Trophoblast cell (in vitro differentiated cells and primary cell): ENCODE results near the gene ERMN.
"Not testable (repeated sequence)": the region's sequence is repeated elsewhere in the genome, so short reads cannot be mapped to it uniquely, and the experiment has no call there.

Experiments used
- DNase-seq, 2 donors: peaks; one replicate each; pipeline ENCODE4 v3.0.0-alpha.2; 2016
- H2AFZ ChIP-seq: 2 replicates; pipeline ENCODE4 v1.6.1; 2013; ENCODE audit warnings: low read length, moderate library complexity, mild to moderate bottlenecking; ENCODE audit not compliant: insufficient read depth, poor library complexity
- H2AK5ac ChIP-seq: 2 replicates; pipeline ENCODE4 v1.6.1; 2013; ENCODE audit warnings: mild to moderate bottlenecking, low read length
- H2BK120ac ChIP-seq: 2 replicates; pipeline ENCODE4 v1.6.1; 2013; ENCODE audit warnings: low read length, mild to moderate bottlenecking, moderate library complexity; ENCODE audit not compliant: insufficient read depth, poor library complexity
- H2BK12ac ChIP-seq: 2 replicates; pipeline ENCODE4 v1.6.1; 2013; ENCODE audit warnings: mild to moderate bottlenecking, low read length, moderate library complexity
- H2BK5ac ChIP-seq: 2 replicates; pipeline ENCODE4 v1.6.1; 2013; ENCODE audit warnings: low read length, low read depth, moderate library complexity, mild to moderate bottlenecking; ENCODE audit not compliant: poor library complexity
- H3K14ac ChIP-seq: 2 replicates; pipeline ENCODE4 v1.6.1; 2013; ENCODE audit warnings: mild to moderate bottlenecking, low read length
- H3K18ac ChIP-seq: 2 replicates; pipeline ENCODE4 v1.6.1; 2013; ENCODE audit warnings: mild to moderate bottlenecking, low read length
- H3K23ac ChIP-seq: 2 replicates; pipeline ENCODE4 v1.6.1; 2013; ENCODE audit warnings: low read length
- H3K27ac ChIP-seq: 2 replicates; pipeline ENCODE4 v1.5.1; 2013; ENCODE audit warnings: low read depth, mild to moderate bottlenecking, inconsistent platforms, low read length, moderate library complexity
- H3K27me3 ChIP-seq: 2 replicates; pipeline ENCODE4 v1.6.1; 2013; ENCODE audit warnings: inconsistent platforms, mild to moderate bottlenecking, low read length, moderate library complexity; ENCODE audit not compliant: insufficient read depth
- H3K36me3 ChIP-seq, 2 experiments: 1 replicate in 1 of 2; 2 replicates in 1 of 2; pipeline ENCODE4 v1.6.1; 2013; ENCODE audit warnings: low read length in 2 of 2, mild to moderate bottlenecking in 2 of 2, moderate library complexity in 1 of 2; ENCODE audit not compliant: insufficient read depth in 2 of 2, control insufficient read depth in 1 of 2
- H3K4ac ChIP-seq: 2 replicates; pipeline ENCODE4 v1.6.1; 2013; ENCODE audit warnings: low read depth, mild to moderate bottlenecking, low read length, moderate library complexity
- H3K4me1 ChIP-seq, 2 experiments: 1 replicate in 1 of 2; 2 replicates in 1 of 2; pipeline ENCODE4 v1.6.1; 2013; ENCODE audit warnings: low read length in 2 of 2, mild to moderate bottlenecking in 2 of 2, moderate library complexity in 1 of 2; ENCODE audit not compliant: insufficient read depth in 2 of 2, control insufficient read depth in 1 of 2
- H3K4me2 ChIP-seq: 2 replicates; pipeline ENCODE4 v1.6.1; 2013; ENCODE audit warnings: inconsistent platforms, mild to moderate bottlenecking, low read length, moderate library complexity
- H3K4me3 ChIP-seq: 2 replicates; pipeline ENCODE4 v1.5.1; 2013; ENCODE audit warnings: mild to moderate bottlenecking, low read depth, low read length, inconsistent platforms
- H3K79me1 ChIP-seq: one replicate; pipeline ENCODE4 v1.6.1; 2013; ENCODE audit warnings: low read length
- H3K79me2 ChIP-seq: 2 replicates; pipeline ENCODE4 v1.6.1; 2013; ENCODE audit warnings: low read length, mild to moderate bottlenecking; ENCODE audit not compliant: control insufficient read depth, insufficient read depth, poor library complexity
- H3K9ac ChIP-seq: 2 replicates; pipeline ENCODE4 v1.6.1; 2013; ENCODE audit warnings: mild to moderate bottlenecking, low read length
- H3K9me3 ChIP-seq: 2 replicates; pipeline ENCODE4 v1.6.1; 2013; ENCODE audit warnings: low read depth, mild to moderate bottlenecking, control low read depth, inconsistent platforms, low read length; ENCODE audit not compliant: insufficient read depth
- H4K12ac ChIP-seq: 2 replicates; pipeline ENCODE4 v1.6.1; 2013; ENCODE audit warnings: low read depth, mild to moderate bottlenecking, low read length, moderate library complexity
- H4K8ac ChIP-seq: 2 replicates; pipeline ENCODE4 v1.6.1; 2013; ENCODE audit warnings: low read depth, mild to moderate bottlenecking, low read length, moderate library complexity
- H4K91ac ChIP-seq: one replicate; pipeline ENCODE4 v1.6.1; 2013; ENCODE audit warnings: low read depth, mild to moderate bottlenecking, low read length, moderate library complexity
- WGBS: extraction: QIAGEN DNeasy Blood & Tissue Kit; methylation state at CpG from one replicate; pipeline ENCODE4 v1.1.7; 2013; ENCODE audit warnings: missing lambda C conversion rate; ENCODE audit not compliant: insufficient read length, insufficient coverage; ENCODE audit errors: extremely low coverage; 5-methylcytosine and 5-hydroxymethylcytosine counted together

Gene ERMN

DNA sequence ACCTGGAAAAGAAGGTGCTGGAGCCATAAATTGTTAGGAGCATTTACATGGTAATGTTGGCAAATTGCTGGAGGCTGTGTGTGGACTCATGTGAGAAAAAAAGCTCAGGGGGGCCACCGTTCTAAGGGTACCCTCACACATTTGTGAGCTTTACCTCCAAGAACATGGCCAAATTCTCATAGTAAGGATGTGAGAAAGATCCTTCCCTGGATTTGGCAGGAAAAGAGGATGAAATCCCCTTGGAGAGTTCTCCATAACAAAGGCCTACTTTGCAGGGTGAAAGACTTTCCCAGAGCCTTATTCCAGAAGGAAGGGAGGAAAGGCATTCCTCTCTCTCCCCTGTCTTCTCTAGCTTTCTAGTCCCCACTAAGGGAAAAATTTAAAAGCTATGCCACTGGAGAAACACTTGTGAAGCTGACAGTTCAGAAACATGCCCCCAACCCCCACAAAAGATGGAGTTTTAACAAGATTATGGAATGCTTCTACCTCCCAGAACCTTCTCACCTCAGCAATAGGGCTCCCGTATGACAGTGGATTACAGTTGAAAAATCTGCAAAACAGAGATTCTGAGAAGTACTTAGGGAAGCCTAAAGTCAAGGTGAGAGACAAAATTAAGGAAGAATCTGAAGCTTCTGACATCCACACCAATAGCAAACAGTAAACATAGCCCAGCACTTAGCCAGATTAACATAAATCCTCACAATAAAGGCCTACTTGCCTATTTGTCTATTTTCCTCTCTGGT is 20.2 kb upstream of the ERMN start:
- Histone ChIP-seq H3K79me2 (no peaks in the 10 kb centered on the region), H3K18ac (no peak overlapping the region), H4K91ac (no peak overlapping the region), H4K12ac (no peak overlapping the region), H3K27me3 (no peaks in the 10 kb centered on the region), H3K9ac (no peak overlapping the region), H3K36me3 (no peaks in the 10 kb centered on the region), H3K4me3 (no peak overlapping the region), H3K4ac (no peak overlapping the region), H2AK5ac (no peak overlapping the region), H2BK12ac (no peak overlapping the region), H4K8ac (no peak overlapping the region), H3K4me1 (no peaks in the 10 kb centered on the region), H2BK5ac (no peak overlapping the region), H2AFZ (no peak overlapping the region), H2BK120ac (no peak overlapping the region), H3K79me1 (no peaks in the 10 kb centered on the region), H3K4me2 (no peak overlapping the region), H3K14ac (no peak overlapping the region), H3K23ac (no peak overlapping the region), H3K27ac (no peak overlapping the region), H3K9me3 (peaks cover 2% of the 10 kb centered on the region)
- DNase-seq, result no peak
- no CpG with 5 or more reads among the region's 2 CpGs for WGBS

DNA sequence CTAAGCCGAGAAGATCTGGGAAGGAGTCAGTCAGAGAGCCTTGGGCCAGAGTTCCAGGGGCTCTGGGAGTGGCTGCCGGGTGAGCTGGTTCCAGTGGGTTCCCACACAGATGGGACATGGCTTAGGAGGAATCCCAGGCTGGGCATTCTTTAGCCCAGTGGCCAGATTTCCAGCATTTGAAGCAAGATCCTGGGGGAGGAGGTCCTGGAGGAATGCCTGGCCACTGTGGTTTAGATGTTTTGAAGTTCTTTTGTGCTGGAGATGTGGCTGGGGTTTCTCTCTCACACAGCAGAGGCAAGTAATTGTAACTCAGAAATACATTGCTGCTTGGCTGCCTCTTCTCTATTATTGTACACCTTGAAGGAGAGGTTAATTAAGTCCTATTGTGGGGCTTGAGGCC is 15.8 kb upstream of the ERMN start:
- not testable (repeated sequence) for H4K8ac ChIP-seq, H2BK12ac ChIP-seq, H2AK5ac ChIP-seq, H3K4me2 ChIP-seq, H3K18ac ChIP-seq, H3K4me3 ChIP-seq, H3K14ac ChIP-seq, H3K4me1 ChIP-seq, H3K27ac ChIP-seq, H3K79me1 ChIP-seq, H4K12ac ChIP-seq, H3K36me3 ChIP-seq, H3K9me3 ChIP-seq, H3K23ac ChIP-seq, H2BK120ac ChIP-seq, H3K79me2 ChIP-seq, H3K9ac ChIP-seq, H4K91ac ChIP-seq, H3K4ac ChIP-seq, H3K27me3 ChIP-seq, DNase-seq, H2AFZ ChIP-seq, H2BK5ac ChIP-seq
- WGBS, result no CpG with 5 or more reads among the region's 2 CpGs

DNA sequence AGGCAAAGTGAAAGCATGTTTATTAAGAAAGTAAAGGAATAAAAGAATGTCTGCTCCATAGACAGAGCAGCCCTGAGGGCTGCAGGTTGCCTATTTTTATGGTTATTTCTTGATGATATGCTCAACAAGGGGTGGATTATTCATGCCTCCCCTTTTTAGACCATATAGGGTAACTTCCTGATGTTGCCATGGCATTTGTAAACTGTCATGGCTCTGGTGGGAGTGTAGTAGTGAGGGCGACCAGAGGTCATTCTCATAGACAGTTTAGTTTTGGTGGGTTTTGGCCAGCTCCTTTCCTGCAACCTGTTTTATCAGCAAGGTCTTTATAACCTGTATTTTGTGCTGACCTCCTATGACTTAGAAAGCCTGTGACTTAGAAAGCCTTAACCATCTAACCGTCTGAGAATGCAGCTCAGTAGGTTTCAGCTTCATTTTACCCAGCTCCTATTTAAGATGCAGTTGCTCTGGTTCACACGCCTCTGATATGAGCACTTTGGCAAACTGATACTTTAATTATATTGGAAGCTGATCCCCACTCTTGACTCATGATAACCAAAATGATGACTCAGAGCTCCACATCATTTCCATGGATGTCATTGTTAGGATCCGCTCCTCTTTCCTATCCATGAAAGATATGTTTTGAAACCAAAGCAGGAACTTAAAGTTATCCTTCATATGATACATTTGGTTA is 14.5 kb upstream of the ERMN start:
- Histone ChIP-seq H2AK5ac (no peak overlapping the region), H3K18ac (no peak overlapping the region), H2BK120ac (no peak overlapping the region), H3K4me1 (no peaks in the 10 kb centered on the region), H4K8ac (no peak overlapping the region), H3K14ac (no peak overlapping the region), H2AFZ (no peak overlapping the region), H4K12ac (no peak overlapping the region), H3K23ac (no peak overlapping the region), H3K79me1 (no peaks in the 10 kb centered on the region), H3K27ac (no peak overlapping the region), H3K9me3 (peaks cover 2% of the 10 kb centered on the region), H3K9ac (no peak overlapping the region), H2BK12ac (no peak overlapping the region), H2BK5ac (no peak overlapping the region), H4K91ac (no peak overlapping the region), H3K4me2 (no peak overlapping the region), H3K4ac (no peak overlapping the region), H3K27me3 (no peaks in the 10 kb centered on the region), H3K36me3 (no peaks in the 10 kb centered on the region), H3K79me2 (no peaks in the 10 kb centered on the region), H3K4me3 (no peak overlapping the region)
- DNase-seq, result no peak
- WGBS, result no CpG with 5 or more reads among the region's 4 CpGs

DNA sequence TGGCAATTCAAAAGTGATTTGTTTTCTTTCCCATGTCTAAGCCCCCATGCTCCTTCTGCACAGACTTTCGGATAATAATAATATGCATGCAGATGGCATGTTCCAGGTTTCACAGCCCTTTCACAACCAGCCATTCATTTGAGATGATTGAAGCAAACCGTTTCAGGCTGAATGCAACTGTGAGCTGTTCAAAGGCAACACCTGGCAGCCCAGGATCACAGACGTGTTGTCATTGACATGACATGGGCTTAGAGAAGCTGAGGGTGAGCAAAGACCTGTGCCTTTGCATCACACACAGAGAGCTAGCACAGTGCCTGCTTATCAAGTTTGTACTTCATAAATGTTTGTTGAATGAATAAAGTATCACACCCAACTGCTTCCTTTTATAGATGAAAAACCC is 12.4 kb upstream of the ERMN start:
- H3K79me2 ChIP-seq, result no peaks in the 10 kb centered on the region
- no peaks in the 10 kb centered on the region for H3K36me3 ChIP-seq
- H3K4ac ChIP-seq, result no peak overlapping the region
- peak overlapping the region; percentile 46 for H3K23ac ChIP-seq
- H2AK5ac ChIP-seq, result no peak overlapping the region
- H4K91ac ChIP-seq, result no peak overlapping the region
- no peak overlapping the region for H3K4me2 ChIP-seq
- H2BK120ac ChIP-seq, result no peak overlapping the region
- H3K27ac ChIP-seq, result no peak overlapping the region
- H3K4me3 ChIP-seq, result peak overlapping the region; percentile 35
- peak in 1 of 2 donors; percentile 5 for DNase-seq
- no peak overlapping the region for H3K14ac ChIP-seq
- H3K27me3 ChIP-seq, result no peaks in the 10 kb centered on the region
- no peak overlapping the region for H4K12ac ChIP-seq
- no peak overlapping the region for H3K18ac ChIP-seq
- H2BK5ac ChIP-seq, result no peak overlapping the region
- peaks cover 2% of the 10 kb centered on the region for H3K9me3 ChIP-seq
- H2AFZ ChIP-seq, result no peak overlapping the region
- H2BK12ac ChIP-seq, result no peak overlapping the region
- no CpG with 5 or more reads among the region's 3 CpGs for WGBS
- H3K4me1 ChIP-seq, result no peaks in the 10 kb centered on the region
- H3K79me1 ChIP-seq, result no peaks in the 10 kb centered on the region
- H3K9ac ChIP-seq, result no peak overlapping the region
- H4K8ac ChIP-seq, result no peak overlapping the region
